Stimulated activated CD4-positive, alpha-beta T cell treated with anti-CD3 and anti-CD28 coated beads, TNF-alpha, amount 100 ng/mL, for 48 hours (primary cell): ENCODE results near the gene DNAH6.
A peak's percentile ranks its signal among the peaks of the same experiment; 100 is the strongest.
"Not testable (repeated sequence)": the region's sequence is repeated elsewhere in the genome, so short reads cannot be mapped to it uniquely, and the experiment has no call there.

Experiments used
- DNase-seq, 3 donors: peaks; one replicate each; pipeline ENCODE4 v3.0.0-alpha.2; 2020; ENCODE audit warnings: low read depth in 3 of 3

The DNAH6 gene

DNA sequence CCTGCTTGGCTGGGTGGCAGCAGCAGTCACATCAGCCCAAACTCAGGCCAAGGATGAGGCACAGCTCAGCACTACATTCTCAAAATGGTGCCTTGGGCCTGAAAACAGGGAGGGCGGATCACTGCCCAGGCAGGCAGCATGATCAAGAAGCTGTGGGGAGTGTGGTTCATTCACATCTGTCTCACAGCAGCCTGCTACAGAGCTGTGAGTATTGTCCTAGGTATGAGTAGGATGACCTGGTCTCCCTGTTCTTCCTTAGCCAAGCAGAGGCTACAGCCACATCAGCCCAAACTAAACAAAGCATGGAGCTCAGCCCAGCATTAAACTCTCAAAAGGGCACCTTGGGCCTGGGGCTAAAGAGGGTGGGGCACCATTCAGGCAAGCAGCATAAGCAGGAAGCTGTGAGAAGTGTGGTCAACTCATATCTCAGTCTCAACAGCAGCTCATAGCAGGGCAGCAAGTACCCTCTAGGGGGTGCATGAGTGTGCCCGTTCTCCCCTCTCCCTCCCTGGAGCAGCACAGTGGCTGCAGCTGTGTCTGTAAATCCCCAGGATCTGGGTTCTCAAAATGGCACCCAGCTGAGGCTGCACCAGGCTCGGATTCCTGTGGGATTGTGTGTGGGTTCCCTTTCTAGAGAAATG, 225.0 kb downstream of the DNAH6 start:
- peak; percentile 6 to 40 (median 27) for DNase-seq

DNA sequence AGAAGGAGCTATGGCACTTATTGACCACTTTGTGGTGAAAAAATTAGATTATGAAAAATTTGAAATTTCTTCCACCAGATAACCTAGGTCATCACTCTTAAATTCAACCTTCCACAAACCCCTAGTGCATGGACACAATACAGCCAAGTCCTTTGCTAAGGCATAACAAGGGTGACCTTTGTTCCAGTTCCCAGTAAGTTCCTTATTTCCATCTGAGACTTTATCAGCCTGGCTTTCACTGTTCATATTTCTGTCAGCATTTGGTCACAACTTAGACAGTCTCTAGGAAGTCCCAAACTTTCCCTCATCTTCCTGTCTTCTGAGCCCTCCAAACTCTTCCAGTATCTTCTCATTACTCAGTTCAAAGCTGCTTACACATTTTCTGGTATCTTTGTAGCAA, 232.0 kb downstream of the DNAH6 start:
- no peak for DNase-seq

DNA sequence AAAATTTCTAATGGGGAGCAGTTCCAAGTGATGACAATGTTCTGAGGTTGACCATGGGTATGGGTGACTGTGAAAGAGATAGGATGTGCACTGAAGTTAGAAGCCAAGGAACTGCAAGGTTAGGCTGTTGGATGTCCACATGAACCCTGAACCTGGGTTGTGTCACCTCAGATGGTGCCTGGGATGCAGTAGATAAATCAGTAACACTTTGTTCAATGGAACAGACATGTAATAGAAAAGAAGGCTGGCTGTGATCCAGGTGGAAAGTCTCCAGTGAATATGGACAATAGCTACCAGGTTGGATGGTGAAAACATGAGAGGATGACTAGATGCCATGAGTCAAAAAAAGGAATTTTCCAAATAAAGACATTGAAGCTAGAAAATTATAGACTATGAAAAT, 233.1 kb downstream of the DNAH6 start:
- DNase-seq = no peak

DNA sequence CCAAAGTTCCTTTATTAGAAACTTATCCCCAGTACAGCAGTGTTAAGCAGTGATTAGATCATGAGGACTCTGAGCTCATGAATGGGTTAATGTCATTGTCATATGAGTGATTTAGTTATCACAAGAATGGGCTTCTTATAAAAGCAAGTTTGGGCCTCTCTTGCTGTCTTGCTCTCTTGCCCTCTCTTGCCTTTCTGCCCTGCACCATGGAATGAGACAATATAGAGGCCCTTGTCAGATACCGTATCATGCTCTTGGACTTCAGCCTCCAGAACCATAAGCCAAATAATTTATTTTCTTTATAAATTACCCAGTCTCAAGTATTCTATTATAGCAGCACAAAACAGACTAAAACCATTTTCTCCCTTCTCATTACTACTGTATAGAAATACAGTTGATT, 238.8 kb downstream of the DNAH6 start:
- no peak for DNase-seq

DNA sequence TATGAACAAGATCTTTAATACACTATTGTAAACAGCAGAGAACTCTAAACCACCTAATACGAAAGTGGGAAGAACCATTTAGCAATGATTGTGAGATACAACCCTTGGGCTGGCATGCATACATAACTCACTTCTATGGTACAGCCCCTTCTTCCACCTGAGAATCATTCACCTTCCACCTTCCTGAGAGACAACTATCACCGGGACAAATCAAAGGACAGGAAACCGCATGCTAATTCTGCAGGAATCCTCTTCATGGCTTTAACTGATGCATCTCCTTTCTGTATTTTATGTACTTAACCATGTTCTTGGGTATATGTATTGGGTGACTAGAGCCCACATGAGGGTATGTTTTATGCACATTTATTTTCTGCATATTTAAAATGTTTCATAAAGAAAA, 241.3 kb downstream of the DNAH6 start:
- no peak for DNase-seq

DNA sequence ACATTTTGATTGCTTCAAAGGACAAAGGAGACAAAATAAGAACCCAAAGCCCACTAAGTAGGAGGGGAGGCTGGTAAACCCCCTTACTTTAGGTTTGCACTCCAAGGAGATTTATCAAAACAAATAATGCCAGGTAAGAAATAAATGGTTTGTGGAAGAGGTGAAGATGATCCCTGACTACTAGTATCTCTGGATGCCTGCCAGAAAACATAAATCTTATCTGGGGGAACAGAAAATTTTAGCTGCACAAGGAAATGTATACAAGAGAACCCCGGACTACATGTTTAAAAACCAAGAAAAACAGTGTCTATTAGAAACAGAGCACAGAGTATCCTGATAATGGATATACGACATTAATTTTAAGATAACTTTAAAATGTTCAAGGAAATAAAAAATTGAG, 250.5 kb downstream of the DNAH6 start:
- DNase-seq = no peak

DNA sequence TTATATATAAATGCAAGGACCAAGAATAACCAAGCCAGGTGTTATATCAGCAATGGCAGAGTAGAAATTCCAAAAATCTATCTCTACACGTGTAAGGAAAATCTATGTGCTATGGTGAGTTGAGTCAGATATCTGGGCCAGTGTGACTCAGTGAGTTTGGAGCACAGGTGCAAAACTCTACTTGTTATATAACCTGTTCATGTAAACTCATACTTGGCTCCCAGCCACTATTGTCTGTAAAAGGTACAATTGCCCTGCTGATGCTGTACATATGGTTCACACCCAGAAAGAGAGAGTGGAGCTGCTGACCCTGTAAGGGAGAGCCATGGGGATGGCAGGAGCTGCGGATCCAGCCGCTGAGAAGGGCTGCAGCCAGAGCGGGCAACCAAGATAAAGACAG, 252.5 kb downstream of the DNAH6 start:
- DNase-seq = no peak

DNA sequence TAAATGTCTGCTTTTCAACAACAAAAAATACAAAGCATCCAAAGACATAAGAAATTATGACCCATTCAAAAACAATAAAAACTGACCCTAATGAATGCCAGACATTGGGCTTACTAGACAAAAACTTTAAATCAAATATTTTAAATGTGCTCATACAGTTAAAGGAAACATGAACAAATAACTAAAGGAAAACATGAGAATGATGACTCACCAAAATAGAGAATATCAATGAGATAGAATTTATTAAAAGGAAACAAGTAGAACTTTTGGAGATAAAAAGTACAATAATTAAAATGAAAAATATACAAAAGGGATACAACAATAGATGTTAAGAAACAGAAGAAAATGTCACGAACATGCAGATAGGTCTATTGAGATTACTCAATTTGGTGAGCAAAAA, 254.0 kb downstream of the DNAH6 start:
- DNase-seq = no peak

DNA sequence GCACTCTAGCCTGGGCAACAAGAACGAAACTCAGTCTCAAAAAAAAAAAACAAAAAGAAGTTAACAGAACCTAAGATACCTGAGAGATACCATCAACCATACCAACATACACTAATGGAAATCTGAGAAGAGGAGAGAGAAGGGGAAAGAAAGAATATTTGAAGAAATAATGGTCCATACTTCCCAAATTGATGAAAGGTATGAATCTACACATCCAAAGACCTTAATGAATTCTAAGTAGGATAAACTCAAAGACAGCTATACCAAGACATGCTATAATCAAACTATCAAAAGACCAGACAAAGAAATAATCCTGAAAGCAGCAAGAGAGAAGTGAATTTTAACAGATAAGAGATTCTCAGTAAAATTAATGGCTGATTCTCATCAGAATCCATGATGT, 255.0 kb downstream of the DNAH6 start:
- DNase-seq = no peak

DNA sequence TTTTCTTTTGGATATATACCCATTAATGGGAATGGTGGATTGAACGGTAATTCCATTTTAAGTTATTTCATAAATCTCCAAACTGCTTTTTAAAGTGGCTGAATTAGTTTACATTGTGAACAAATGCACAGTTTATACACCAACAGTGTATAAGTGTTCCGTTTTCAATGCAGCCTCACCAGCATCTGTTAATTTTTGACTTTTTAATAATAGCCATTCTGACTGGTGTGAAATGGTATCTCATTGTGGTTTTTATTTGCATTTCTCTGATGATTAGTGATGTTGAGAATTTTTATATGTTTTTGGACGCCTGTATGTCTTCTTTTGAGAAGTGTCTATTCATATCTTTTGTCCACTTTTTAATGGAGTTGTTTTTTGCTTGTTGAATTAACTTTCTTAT, 257.3 kb downstream of the DNAH6 start:
- not testable (repeated sequence) for DNase-seq

DNA sequence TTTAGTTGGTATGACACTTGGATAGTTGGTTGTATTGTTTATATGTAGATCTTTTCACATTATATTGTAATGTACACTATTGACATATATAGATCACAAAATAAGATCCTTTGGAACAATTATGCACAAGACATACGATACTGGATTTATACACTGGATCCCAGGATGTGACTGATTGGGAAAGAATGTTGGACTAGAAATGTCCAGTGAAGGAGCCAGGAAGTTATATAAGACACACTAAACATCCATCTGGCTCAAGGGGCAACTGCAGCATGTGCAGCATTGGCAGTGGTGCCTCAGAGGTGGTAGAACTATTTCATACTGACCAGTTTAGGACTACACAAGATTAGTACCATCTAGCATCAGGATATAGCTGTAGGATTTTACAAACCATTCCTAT, 259.7 kb downstream of the DNAH6 start:
- DNase-seq = no peak

DNA sequence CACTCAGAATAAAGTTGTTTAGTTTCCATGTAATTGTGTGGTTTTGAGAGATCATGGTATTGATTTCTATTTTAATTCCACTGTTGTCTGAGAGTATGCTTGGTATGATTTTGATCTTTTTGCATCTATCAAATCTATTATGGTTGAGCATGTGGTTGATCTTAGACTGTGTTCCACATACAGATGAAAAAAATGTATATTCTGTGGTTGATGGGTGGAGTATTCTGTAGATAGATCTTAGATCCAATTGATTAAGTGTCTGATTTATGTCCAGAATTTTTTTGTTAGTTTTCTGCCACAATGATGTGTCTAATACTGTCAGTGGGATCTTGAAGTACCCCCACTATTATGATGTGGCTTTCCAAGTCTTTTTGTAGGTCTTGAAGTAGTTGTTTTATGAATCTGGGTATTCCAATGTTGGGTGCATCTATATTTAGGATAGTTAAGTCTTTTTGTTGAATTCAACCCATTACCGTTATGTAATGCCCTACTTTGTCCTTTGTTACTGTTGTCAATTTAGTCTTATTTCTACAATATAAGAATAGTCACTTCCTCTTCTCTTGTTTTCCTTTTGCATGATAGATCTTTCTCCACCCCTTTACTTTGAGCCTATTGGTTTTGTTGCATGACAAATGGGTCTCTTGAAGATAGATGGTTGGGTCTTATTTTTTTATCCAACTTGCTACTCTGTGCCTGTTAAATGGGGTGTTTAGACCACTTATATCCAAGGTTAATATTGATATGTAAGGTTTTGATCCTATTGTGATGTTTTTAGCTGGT, 262.8 kb downstream of the DNAH6 start:
- DNase-seq = no peak

DNA sequence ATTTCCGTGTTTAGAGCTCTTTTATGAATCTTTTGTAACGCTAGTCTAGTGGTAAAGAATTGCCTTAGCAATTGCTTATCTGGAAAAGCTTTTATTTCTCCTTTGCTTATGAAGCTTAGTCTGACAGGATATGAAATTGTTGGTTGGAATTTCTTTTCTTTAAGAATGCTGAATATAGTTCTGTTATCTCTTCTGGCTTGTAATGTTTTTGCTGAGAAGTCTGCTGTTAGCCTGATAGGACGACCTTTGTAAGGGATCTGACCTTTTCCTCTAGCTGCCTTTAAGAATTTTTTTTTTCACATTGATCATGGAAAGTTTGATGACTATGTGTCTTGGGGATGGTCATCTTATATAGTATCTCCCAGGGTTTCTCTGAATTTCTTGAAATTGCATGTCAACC, 263.5 kb downstream of the DNAH6 start:
- DNase-seq = no peak

DNA sequence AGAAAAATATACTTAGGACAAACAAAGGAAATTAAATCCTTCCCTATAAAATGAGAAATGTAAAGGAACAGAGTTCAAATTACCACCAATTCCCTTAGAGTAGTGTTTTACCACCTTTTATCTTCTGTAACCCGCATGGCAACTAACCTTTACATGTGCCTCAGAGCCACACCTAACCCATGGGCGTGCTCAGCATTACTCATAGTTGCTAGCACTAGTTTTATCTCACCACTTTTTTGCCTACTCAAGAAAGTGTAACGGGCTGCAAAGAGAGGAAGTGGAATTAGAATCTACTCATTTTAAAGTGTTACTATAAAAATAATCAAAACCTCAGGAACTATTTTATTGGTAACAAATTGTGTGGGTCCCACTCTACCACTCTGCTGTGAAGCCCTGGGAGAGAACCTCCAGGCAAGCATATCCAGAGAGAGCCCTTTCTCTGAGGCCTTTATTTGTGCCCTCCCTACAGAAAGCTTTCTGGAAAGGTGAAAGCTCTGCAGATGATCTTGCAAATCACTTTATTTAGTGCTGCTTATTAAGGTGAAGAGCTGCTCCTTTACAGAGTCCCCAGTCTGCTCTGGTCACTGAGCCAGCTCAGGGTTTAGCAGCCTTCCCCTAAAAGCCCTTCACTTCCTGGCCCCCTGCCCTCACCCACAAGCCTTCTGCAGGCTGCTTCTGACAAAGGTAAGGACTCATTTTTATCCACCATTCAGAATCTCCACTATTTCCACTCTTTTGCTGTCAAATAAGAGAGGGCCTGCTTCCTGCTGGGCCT, 265.8 kb downstream of the DNAH6 start:
- DNase-seq = peak; percentile 20 to 55 (median 35)

DNA sequence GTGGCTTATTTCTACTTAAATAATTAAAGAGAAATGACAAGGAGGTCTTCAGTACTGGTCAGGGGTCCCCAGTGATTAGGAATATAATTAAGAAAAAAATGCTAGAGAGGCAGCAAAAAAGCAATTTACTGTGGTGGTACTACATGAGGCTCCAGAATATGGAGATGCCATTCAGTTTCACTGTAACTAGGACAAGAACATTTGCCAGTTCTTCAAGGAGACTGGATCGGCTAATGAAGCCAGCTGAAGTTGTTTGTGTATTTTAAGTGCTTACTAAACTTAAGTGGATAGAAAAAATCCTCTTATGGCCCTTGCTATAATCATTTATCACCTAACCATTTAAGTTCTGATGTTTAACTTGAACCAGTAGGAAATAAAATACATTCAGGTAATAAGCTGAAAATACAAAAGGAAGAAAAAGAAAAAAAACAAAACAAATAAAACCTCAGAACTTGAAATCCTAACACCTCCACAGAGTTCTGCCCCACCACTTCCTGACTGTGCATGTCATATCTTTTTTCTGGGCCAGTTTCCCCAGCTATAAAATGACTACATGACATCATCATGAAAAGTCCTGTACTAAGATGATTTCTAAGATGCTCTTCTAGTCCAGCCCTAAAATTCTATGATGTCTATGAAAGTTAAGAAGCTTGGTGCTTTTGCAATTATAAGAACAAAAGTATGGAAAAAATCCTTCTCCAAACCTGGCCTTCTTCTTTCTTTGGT, 266.6 kb downstream of the DNAH6 start:
- no peak for DNase-seq

DNA sequence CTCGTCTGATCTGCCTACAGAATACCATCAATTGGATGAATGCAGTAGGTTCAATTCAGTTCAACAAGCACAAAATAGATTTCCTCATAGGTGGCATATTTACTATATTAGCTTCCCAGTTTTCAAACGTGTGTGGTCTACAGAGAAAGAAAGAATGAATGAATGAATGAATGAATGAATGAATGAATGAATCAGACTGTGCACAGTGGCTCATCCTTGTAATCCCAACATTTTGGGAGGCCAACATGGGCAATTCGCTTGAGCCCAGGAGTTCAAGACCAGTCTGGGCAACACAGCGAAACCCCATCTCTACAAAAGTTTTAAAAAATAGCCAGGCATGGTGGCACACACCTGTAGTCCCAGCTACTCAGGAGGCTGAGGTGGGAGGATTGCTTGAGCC, 269.7 kb downstream of the DNAH6 start:
- no peak for DNase-seq

DNA sequence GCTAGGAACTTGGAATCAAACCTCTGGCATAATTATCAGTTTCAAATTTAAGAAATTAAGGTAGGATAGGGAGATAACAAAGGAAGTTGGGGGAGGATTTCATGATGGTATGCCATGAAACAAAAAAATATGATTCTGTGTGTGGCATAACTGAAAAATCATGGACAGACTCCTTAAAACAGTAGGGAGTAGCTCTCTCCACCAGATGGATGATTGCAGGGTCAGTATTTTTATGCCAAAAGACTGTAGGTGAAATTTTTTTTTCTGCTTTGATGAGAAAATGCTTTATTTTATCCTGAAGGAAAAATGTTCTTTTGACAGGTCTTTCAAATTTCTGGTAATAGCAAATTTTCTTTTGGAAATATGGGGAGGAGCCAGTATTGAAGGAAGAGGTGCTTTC, 270.3 kb downstream of the DNAH6 start:
- no peak for DNase-seq

DNA sequence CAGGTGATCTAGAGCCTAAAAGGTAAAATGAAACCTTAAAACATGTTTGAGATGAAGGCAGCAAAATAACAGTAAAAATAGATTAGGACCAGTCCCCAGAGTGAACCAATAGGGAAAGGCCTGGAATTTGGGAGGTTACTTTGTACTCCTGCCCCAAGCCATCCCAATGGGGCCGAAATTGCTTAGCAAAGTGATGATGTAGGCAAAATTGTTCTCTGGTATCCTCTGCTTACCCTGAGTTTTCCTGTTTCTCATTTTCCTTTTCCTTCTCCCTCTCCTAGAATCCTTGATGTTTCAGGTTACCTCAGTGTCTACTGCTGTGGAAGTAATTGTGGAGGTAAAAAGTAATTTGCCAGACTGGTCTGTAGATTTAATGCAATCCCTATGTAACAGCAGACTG, 271.7 kb downstream of the DNAH6 start:
- no peak for DNase-seq

DNA sequence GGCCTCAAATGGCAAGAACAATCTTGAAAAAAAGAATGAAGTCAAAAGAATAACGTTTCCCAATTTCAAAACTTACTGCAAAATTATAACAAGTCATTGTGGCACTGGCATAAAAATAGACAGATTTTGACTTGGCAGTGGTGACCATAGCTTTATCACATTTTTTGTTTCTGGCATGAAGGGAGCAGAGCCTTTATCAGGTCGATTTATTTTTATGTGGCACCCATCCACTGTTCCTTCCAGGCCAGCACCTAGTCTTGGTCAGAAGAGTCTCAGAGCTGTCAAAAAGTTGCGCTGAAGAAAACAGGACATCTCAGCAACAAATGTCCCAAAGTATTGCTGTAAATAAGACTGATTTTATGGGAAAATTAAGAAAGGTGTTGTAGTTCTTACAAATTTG, 272.2 kb downstream of the DNAH6 start:
- no peak for DNase-seq

DNA sequence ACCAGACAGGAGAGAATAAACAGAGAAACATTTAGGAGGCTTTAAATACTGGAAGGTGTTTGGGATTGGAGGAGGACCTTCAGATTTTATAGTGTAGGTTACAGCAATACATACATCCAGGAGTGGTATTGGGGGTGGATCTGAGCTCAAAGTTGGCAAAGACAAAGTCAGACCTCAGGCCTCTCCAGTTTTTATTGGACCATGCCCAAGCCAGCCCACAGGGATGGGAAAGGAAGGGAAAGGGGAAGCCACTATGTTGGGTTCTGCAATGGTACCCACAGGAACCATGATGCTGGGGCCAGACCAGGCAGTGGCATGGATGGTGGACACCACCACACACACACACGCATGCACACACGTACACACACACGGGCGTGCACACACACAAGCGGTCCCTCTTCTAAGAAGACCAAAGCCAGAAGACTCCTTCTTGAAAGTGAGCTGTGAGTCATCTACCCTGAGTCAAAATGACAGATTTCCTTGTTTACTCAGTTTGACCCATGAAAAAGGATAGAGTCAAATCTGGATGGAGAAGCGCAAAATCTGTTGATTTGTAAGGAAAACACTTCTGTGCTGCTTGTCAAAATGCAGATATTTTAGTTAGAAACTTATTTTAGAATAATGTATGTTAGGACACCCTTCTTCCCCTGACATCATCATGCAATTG, 276.7 kb downstream of the DNAH6 start:
- DNase-seq = no peak

DNA sequence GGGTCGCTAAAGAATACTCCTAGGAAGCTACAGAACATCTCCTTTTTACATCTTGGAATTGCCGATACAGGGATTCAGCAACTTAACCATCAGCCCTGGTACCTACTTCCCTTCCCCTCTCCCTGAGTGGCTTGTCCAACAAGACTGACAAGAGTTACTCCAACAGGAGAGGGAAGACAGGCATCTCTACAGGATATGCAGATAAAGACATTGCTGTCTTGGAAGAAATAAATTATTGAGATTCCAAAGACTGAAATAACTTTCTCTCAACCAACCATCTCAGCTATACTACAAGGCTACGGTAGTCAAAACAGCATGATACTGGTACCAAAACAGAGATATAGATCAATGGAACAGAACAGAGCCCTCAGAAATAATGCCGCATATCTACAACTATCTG, 277.3 kb downstream of the DNAH6 start:
- no peak for DNase-seq

DNA sequence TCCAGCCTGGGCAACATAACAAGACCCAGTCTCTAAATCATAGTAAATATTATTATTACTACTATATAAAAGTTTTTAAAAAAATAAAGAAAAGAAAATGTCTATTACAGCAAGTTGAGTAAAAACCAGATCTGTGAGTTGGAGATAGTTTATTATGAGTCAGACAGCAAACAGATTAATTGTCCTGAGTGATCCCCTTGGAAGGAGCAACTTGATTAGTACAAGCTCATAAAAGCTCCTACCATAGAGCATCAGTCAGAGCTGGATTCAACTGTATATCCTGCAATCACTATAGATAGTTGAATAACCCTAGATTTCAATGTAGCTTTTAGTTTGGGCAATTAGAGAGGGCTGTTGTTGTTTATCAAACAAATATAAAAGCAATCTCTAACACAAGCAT, 280.5 kb downstream of the DNAH6 start:
- DNase-seq = no peak
